Measurements from ENCODE around the gene ACSF2. TPM values are rescaled to one million over a fixed set of nuclear protein-coding genes. Genes with fewer than 3 reads are reported as not detected.

Gene ACSF2
- total RNA-seq, 1 donor from 2014 or later: 18.2 TPM

DNA sequence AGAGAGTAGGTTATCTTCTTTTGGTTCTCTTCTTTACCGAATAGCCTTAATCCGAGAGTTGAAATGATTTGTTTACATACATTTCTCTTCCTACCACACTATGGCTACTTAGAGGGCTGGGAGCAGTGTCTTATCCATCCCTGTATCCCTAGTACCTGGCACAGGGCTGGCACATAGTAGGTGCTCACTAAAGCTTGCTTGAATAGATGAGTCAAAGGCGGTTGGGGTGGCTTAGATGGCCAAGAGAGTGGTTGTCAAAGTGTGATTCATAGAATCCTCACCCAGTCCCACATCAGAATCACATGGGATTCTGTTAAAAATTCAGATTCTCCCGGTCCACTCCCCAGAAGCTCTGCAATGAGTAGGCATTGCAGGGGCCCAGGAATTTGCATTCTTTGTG lies 31.6 kb downstream of the ACSF2 start:
- DNase-seq: no peak
- Histone ChIP-seq H3K4me3 (no peak overlapping the region), H3K9me3 (replicated peaks) (no peaks in the 10 kb centered on the region), H3K36me3 (no peaks in the 10 kb centered on the region), H3K4me1 (no peaks in the 10 kb centered on the region), H3K27me3 (ENCODE audit: low read depth) (no peaks in the 10 kb centered on the region), H3K27ac (replicated peaks) (no peak overlapping the region)
- intact Hi-C loops (cut with micrococcal nuclease): no loop called here
- TF ChIP-seq, protein P1, sequence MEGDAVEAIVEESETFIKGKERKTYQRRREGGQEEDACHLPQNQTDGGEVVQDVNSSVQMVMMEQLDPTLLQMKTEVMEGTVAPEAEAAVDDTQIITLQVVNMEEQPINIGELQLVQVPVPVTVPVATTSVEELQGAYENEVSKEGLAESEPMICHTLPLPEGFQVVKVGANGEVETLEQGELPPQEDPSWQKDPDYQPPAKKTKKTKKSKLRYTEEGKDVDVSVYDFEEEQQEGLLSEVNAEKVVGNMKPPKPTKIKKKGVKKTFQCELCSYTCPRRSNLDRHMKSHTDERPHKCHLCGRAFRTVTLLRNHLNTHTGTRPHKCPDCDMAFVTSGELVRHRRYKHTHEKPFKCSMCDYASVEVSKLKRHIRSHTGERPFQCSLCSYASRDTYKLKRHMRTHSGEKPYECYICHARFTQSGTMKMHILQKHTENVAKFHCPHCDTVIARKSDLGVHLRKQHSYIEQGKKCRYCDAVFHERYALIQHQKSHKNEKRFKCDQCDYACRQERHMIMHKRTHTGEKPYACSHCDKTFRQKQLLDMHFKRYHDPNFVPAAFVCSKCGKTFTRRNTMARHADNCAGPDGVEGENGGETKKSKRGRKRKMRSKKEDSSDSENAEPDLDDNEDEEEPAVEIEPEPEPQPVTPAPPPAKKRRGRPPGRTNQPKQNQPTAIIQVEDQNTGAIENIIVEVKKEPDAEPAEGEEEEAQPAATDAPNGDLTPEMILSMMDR (IDR thresholded peaks at IDR 0.05; ENCODE audit: borderline replicate concordance): no peak

DNA sequence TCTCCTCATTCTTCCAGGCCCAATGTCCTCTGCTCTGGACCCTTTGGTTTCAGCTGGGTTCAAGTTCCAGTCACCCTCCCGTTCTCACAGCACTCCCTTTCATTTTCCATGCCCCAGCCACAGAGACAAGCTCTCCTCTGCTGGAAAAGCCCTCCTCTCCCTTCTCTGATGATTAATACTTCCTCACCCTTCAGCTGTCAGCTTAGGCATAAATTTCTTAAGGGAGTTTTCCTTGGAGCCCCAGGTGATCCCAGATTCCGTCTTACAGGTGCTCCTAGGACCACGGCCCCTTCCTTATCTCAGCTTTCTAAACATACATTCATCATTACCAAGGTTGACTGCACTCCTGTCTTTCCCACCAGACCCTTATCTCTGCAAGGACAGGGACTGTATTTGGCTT lies 32.3 kb downstream of the ACSF2 start:
- no peaks in the 10 kb centered on the region for H3K9me3 ChIP-seq (replicated peaks)
- intact Hi-C loops (cut with micrococcal nuclease): no loop called here
- no peaks in the 10 kb centered on the region for H3K36me3 ChIP-seq
- no peak for DNase-seq
- no peak overlapping the region for H3K27ac ChIP-seq (replicated peaks)
- TF ChIP-seq, protein P1 (IDR thresholded peaks at IDR 0.05; ENCODE audit: borderline replicate concordance): no peak
- no peak overlapping the region for H3K4me3 ChIP-seq
- H3K27me3 ChIP-seq (ENCODE audit: low read depth): no peaks in the 10 kb centered on the region
- no peaks in the 10 kb centered on the region for H3K4me1 ChIP-seq

DNA sequence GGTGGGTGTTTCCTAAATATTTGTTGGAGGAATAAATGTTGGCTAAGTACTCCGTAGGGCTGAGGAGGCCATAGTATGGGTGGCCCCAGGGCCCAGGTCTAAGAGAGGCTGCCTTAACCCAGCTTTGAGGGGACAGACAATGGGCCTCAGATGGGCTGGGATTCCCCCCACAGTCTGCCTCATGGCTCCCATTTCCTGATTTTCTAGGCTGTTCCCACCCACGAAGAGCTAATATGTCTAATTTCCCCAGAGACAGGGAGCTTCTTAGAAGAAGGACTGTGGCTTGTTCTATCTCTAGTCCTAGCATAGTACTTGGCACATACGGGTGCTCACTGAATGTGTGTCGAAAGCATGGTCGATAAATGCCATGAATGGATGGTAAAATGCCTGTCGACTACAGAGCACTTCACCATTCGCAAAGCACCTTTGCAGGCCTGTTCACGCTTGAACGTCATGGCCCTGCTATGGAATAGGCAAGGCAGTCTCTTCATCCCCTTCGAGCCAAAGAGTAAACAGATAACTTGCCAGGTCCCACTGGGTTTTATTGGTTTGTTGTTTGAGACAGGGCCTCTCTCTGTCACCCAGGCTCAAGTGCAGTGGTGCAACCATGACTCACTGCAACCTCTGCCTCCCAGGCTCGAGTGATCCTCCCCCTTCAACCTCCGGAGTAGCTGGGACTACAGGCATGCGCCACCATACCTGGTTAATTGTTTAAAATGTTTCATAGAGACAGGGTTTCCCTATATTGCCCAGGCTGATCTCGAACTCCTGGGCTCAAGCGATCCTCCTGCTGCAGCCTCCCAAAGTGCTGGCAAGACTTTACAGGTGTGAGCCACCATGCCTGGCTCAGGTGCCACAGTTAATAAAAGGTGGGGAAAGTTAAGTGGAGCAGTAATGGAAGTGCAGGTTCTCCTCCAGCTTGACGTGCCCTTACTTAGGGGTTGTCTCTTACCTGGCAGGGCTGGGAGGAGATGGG lies 33.0 kb downstream of the ACSF2 start:
- Histone ChIP-seq H3K27me3 (ENCODE audit: low read depth) (no peaks in the 10 kb centered on the region), H3K4me1 (no peaks in the 10 kb centered on the region), H3K36me3 (no peaks in the 10 kb centered on the region), H3K4me3 (no peak overlapping the region), H3K9me3 (replicated peaks) (no peaks in the 10 kb centered on the region), H3K27ac (replicated peaks) (no peak overlapping the region)
- intact Hi-C loops (cut with micrococcal nuclease): no loop called here
- no peak for DNase-seq
- TF ChIP-seq, protein P1 (IDR thresholded peaks at IDR 0.05; ENCODE audit: borderline replicate concordance): no peak

DNA sequence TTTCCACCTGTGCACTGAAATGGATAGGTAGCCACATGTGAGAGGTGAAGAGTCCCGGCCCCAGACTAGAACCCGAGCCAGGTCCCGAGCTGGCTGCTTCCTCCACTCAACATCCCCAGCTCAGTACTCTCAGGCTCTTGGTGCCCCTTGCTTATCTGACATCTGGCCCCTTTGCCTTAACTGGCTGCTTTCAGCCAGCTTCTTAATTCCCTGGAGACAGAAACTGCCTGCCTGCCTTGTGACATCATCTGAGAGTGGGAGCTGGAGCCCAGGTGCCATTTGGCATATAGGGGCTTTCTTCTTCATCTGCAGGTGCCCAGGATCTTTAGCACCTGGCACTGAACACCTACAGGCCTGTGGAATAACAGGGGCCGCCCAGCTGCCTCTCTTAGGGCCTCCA lies 33.7 kb downstream of the ACSF2 start:
- no peak for DNase-seq
- H3K27ac ChIP-seq (replicated peaks): no peak overlapping the region
- H3K9me3 ChIP-seq (replicated peaks): no peaks in the 10 kb centered on the region
- H3K36me3 ChIP-seq: no peaks in the 10 kb centered on the region
- no peaks in the 10 kb centered on the region for H3K27me3 ChIP-seq (ENCODE audit: low read depth)
- H3K4me1 ChIP-seq: no peaks in the 10 kb centered on the region
- intact Hi-C loops (cut with micrococcal nuclease): no loop called here
- no peak overlapping the region for H3K4me3 ChIP-seq
- TF ChIP-seq, protein P1 (IDR thresholded peaks at IDR 0.05; ENCODE audit: borderline replicate concordance): no peak

DNA sequence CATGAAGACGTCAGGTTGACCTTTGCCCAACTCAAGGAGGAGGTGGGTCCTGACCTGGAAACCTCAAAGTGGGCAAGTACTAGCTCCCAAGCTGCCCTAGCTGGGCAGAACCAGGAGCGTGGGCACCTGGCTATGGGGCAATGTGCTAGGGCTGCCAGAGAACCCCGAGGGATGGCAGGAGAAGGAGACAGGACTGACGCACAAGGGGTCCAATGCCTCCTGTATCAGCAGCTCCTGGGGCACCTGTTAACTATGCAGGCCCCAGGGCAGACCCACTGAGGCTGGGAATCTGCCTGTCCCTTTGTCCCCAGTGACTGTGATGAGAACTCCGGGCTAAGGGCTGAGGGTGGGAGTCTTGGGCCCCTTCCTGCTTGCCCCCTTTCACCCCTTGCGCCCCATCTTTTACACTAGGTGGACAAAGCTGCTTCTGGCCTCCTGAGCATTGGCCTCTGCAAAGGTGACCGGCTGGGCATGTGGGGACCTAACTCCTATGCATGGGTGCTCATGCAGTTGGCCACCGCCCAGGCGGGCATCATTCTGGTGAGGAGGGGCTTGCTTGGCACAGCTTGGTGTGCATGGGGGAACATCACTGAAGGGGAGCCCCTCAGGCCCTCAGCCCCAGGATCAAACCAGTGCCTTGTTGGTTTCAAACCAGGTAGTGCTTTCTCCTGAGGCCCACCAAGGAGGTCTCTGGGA lies 35.0 kb downstream of the ACSF2 start:
- Histone ChIP-seq H3K4me3 (no peak overlapping the region), H3K27ac (replicated peaks) (no peak overlapping the region), H3K4me1 (no peaks in the 10 kb centered on the region), H3K27me3 (ENCODE audit: low read depth) (no peaks in the 10 kb centered on the region), H3K9me3 (replicated peaks) (no peaks in the 10 kb centered on the region), H3K36me3 (no peaks in the 10 kb centered on the region)
- intact Hi-C loops (cut with micrococcal nuclease): no loop called here
- TF ChIP-seq, protein P1 (IDR thresholded peaks at IDR 0.05; ENCODE audit: borderline replicate concordance): no peak
- DNase-seq: no peak

Data from left ventricle myocardium inferior (tissue), 1 donor.